IPS-NIHi11 (cell line): ENCODE measurements around the gene SFXN5.

Source experiments
- DNase-seq: peaks from one replicate; pipeline ENCODE4 v3.0.0; 2012; ENCODE audit warnings: mixed read lengths, low spot score

Gene SFXN5

DNA sequence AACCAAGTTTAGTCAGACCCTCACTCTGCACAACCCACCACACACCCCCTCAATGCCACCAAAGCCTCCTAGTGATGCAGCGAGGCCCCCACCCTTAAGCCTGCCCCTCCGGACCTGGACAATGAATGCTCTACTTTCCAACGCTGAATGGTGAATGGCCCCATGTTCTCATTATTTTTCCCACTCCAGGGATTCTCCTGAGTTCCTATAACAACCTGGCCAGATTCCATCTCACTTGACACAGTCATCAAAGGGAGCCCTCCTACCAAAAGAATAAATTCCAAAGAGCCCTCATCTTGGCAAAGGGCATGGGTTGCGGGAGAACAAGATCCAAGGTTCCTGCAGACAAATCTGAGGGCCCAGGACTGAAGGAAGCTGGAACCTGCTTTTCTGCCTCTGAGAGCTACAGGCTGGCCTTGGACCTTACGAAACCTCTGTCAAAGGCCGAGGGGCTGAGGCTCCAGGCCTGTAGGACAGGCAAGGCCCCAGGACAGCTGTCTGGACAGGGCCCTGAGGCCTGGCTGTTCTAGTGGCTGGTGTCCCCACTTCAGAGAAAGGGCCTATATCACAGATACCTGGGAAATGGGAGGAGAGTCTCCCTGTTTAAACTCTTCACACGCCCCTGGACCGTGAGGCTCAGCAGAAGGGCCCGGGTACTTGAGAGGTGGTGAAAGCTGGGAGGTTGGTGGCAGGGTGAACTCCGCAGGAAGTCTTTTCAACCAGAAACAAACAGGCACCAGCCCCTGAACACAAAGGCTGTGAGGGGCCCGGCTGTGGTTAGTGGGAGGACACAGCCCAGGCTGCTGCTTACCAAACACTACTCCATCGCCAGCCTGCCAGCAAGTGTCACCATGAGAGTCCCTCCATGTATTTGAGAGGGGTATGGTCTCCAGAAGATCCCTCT is 27.3 kb downstream of the SFXN5 start:
- DNase-seq, result no peak

DNA sequence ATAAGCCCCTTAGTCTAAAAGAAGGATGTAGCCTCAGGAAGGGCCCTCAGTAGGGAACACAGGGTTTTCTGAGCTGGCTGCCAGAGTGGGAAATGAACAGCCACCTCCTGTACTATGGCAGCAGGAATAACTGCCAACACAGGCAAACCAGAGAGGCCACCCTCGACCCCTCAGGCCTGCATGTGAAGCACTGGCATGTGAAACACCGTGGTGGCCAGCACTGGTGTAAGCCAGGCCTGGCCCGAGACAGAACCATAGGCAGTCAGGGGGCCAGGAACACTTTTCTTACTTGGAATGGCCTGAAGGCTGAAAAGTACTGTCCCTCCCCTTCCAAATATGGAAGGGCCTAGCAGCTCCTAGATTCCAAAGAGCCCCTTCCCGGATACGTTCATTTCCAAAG is 28.2 kb downstream of the SFXN5 start:
- DNase-seq, result no peak

DNA sequence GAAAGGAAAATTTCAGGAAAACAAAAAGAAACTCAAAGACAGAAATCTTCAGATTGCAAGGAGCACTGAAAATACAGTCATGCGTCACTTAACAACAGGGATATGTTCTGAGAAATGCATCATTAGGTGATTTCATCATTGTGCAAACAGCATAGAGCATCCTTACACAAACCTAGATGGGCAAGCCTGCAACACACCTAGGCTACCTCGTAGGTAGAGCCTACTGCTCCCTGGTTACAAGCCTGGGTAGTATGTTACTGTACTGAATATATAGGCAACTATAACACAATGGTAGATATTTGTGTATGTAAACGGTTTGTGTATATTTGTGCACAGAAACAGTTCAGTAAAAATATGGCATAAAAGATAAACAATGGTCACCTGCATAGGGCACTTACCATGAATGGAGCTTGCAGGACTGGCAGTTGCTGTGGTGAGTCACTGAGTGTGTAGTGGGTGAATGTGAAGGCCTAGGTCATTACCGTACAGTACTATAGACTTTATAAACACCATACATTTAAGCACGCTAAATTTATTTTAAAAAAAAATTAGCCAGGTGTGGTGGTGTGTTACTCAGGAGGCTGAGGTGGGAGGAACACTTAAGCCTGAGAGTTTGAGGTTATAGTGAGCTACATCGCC is 33.4 kb downstream of the SFXN5 start:
- no peak for DNase-seq

DNA sequence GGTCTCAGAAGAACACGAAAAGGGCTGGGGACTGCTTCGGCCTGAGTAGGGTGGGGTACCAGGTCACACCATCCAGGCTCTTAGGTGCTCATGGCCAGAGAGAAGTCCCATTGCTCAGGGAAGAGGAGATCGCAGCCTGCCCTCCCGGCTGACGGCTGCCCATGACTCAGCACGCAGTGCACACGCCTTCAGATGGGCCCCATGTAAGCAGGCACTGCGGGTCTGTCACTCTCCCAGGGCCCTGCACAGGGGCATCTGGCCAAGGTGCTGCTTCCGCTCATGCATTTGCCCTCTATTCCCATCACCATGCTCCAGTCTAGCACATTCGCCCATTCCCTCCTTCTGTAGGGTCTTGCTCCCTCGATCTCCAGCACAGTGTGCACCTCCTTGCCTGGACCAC is 34.7 kb downstream of the SFXN5 start:
- no peak for DNase-seq

DNA sequence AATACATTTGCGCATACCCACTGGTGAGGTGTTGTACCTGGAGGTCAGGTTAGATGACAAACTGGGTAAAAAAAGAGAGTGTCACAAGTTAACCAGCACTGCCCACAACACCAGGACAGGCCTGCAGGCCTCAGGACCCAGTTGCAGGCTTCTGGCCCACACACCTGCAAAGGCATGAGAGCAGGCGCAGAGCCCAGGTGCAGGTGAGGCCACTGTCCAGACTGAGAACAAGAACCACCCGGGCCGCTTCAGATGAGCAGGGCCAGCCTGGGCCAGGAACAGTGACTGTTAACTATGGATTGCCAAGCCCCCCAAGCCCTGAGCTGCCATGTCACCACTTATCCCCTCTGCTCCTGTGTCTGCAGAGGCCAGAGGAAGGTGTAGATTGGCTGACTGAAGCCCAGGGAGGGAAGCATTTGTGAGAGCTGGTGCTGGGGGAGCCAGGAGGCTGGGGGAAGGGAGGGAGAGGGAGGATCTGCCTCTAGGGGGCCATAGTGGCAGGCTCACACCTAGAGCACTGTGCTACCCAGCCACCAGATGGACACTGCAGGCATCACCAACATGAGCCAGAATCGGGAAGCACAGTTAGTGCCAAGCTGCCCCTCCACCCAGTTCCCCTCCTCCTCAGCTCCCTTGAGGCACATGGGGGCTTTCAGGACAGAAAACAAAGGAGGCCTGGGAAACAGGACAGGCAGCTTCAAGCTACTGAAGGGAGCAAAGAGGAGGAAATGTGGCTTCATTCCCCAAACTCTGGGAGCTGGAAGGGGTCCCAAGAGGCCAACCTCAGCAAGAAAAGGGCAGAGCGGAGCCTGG is 35.4 kb downstream of the SFXN5 start:
- peak; percentile 55 for DNase-seq

DNA sequence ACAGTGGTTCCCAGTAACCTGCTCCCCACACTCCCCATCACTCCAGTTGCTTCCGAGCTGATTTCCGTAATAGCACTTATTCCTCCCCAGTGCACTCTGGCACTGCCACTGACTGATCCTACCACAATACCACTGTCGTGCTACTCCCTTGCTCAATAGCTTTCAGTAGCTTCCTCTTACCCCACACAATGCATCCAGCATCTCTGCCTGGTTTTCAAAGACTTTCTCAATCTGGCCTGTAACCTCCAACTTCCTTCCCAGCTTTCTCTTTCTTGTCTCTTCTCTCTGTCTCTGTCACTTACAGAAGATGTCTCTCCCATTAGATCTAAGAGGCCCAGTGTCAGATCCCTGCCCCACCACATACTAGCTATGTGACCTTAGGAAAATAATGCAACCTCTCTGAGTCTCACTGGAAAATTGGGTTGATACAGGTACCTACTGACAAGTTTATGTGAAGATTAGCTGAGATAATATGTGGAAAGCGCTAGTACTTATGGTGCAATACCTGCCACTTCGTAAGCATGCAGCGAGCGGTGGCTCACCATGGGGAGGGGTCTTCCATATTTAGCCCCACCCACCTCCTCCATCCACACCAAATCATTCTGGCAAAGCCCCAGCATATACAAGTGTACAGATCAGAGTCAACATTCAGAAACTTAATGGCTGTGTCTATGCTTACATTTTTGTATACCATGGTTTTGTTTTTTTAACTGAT is 36.7 kb downstream of the SFXN5 start:
- DNase-seq, result no peak

DNA sequence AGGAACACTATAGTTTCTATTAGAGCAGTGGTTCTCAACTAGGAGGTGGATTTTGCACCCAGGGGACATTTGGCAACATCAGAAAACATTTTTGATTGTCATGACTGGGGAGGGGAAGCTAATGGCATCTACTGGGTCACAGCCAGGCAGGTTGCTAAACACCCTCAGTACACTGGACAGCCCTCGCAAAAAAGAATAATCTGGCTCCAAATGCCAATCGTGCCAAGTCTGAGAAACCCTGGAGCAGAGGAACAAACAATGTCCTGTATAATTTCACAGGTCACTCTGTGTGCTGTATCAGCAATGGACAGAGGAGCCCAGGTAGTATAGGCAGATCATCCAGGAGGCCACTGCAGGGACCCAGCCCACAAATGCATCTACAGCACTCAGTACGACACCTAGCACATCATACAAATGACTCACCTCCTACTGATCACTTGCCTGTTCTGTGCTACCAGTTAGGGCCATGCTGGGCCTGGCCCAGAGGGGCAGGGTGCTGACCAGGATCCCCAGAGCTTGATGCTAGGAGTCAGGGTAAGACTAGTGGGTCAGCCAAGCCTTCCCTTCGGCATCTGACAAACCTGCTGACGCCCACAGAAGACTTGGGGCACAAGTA is 37.6 kb downstream of the SFXN5 start:
- no peak for DNase-seq

DNA sequence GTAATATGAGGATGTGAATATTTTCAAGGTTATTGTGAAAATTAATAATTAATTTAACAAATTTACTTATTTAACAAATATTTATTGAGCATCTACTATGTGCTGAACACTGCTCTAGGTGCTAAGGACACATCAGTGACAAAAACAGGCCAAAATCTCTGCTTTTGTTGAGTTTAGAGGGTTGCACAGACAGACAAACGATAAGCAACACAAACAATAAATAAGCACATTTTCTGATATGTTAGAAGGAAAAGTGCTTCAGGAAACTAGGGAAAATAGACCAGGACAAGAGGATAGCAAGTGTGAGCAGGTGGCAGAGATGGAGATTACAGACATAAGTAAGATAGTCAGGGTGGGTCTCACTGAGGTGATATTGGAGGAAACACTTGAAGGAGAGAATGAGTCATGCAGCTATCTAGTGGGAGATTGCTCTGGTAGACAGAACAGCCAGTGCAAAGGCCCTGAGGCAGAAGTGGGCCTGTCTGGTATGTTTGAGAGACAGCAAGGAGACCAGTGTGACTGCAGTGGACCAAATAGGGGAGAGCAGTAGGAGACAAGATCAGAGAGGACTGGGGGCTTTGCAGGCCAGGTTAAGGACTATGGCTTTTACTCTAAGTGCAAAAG is 38.3 kb downstream of the SFXN5 start:
- DNase-seq, result no peak

DNA sequence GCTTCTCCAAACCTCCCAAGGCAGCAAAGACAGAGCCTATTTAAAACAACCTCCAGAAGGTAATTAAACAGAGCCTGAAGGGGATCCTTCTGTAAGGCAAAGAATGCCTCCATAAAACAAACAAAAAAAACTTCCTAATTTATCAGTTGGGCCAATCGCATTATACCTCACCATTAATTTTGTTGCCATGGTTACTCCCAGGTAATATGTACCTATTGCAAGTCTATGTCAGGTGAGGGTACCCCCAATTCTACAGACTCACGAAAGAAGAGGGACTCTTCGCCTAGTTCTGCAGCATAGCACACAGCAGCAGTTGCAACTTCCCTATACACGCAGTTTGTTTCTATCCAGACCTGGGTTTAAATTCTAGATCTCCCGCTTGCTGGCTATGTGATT is 38.8 kb downstream of the SFXN5 start:
- no peak for DNase-seq

DNA sequence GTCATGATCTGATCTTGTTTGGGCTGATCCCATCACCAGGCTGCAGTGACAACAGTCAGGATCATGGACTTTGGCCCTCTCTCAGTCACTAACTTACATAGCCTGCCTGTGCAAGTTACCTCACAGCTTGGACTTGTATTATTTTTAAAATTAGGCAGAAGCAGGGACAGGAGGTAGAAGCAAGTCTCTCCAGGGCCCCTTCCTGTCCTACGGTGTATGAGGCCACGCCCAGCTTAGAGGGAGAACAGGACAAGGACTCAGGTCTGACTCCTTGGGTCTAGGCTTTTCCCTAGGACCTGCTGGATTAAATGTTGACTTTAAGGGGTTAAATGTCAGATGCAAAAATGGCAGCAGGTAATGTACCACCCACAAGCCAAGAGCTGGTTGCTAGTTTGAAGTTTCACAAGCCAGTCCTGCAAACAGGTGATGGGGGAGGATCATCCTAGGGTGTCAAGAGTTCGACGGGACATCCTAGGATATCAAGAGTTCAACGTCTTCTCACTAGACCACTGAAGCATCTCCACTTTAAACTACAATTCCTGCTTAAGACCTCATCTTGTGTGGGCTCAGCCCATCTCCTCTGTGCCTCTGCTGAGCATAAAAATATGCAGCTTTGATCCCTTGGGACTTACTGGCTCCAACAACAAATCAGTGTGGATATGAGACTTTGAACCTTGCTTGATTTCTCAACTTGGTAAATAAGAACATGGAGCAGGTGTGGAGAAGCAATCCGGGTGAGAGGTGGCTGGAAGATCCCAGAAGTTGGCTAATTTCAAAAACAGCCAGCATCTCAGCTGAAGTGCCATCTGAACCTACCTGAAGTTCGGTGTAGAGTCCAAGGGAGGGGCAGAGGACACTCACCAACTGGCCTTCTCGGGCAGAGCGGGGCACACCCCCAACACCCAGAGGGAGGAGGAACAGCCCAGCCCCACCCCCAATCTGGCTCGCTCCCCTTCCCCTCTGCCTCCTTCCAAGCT is 39.5 kb downstream of the SFXN5 start:
- DNase-seq, result no peak

DNA sequence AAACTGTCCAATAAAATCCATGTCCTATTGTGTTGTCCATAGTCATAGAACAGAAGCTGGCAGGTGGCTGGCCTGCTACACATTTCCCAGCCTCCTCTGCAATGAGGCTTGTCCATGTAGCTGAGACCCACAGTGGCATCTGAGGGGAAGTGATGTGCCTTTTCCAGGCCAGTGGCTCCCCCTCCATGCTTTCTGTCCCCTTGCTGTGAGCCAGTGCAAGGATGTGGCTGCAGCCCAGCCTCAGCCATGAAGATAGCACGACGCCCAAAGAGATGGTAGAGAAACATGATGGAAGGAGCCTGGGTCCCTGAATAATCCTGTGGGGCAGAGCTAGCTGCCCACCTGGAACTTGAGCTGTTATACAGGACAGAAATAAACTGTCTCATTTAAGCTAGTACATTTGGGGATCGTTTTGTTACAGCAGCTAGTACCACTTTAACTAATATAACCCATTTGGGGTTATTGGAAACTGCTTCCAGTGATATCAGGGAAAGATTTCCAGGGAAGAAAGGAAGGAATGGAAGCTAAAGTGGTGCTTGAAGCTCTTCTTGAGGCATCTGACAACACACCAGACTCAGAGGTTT is 40.3 kb downstream of the SFXN5 start:
- no peak for DNase-seq

DNA sequence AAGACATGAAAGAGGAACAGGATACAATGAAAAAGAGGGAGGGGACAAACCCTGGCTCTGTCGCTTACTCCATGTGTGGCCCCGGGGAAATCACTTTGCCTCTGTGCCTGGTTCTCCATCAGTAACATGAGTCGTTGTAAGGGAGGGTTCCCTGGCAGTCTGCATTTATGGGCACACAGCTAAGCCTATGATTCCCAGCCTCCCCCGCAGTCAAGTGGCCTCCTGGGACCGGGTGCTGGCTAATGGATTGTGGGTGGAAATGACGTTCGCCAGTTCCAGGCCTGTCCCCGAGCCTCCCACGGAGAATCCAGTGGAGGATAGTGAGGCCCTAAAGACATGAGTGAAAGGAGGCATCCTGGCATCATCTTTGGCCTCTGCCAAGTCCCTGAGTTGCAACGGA is 42.7 kb downstream of the SFXN5 start:
- no peak for DNase-seq

DNA sequence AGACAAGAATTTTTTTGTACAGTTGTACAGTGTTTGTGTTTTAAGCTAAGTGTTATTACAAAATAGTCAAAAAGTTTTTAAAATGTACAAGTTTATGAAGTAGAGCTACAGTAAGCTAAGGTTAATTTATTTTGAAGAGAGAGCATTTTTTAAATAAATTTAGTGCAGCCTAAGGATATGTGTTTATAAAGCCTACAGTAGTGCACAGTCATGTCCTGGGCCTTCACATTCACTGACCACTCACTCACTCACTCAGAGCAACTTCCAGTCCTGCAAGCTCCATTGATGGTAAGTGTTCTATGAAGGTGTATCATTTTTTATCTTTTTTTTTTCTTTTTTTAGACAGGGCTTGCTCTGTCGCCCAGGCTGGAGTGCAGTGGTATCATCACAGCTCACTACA is 44.2 kb downstream of the SFXN5 start:
- no peak for DNase-seq

DNA sequence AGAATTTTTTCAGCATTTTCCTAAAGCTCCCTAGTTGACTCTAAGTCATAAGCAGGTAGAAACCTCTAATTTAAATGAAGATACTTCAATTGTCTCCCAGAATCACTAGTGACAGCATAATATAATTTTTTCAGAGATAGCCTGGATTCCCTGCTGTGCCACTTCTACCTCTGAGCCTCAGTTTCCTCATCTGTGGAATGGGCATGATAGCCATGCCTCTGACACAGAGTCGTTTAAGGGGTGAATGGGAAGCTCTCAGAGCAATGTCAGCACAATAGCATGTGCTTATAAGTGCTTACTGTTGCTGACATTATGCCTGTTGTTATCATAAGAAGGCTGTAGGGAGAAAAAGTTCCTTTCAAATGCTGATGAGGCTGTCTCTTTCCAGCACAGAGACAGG is 48.0 kb downstream of the SFXN5 start:
- DNase-seq, result no peak

DNA sequence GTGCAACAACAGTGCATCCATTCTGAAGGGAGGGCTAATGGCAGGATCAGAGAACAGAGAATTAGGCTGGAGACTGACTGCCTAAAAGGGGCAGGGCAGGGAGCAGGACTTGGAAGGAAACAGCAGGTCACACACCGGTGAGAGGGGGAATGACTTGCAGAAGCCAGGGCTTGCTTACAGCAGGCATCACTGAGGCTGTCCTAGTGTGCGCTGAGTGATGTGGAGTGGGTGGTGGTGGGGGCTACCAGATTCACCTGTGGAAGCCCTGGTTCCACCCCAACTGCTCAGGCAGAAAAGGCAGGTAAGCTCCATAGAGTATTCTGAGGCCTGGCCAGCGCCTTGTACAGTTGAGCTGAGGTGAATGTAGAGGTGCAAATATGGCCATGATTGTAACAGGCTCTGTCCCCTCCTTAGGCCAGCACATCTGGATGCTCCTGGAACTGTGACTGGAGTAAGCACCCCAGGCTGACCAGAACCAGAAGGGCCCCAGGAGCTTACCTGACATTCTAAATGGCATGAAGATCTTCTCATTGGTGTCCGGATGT is 49.4 kb downstream of the SFXN5 start:
- DNase-seq, result no peak

DNA sequence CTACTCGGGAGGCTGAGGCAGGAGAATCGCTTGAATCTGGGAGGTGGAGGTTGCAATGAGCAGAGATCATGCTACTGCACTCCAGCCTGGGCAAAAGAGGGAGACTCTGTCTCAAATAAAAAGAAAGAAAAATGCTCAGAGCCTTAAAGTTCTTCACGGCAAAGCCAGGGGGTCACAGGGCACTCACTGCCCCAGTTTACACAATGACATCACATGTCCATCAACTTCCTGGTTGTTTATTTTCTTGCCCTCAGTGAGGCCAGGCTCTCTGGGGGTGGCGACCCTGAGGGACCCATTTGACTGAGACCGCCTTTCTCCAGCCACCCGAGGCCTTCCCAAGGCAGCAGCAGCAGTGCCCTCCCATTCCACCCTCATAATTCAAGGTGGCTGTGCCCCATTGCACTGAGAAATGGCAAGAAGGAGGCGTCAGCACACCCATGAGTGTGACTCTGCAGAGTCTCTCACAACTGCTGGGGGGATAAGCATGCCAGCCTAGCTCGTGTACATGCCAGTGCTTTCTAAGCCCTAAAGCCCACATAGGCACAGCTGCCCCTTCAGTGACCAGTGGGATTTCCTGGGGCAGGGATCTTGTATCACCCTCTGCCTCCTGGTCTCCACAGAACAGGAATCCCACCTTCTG is 50.0 kb downstream of the SFXN5 start:
- DNase-seq, result no peak

DNA sequence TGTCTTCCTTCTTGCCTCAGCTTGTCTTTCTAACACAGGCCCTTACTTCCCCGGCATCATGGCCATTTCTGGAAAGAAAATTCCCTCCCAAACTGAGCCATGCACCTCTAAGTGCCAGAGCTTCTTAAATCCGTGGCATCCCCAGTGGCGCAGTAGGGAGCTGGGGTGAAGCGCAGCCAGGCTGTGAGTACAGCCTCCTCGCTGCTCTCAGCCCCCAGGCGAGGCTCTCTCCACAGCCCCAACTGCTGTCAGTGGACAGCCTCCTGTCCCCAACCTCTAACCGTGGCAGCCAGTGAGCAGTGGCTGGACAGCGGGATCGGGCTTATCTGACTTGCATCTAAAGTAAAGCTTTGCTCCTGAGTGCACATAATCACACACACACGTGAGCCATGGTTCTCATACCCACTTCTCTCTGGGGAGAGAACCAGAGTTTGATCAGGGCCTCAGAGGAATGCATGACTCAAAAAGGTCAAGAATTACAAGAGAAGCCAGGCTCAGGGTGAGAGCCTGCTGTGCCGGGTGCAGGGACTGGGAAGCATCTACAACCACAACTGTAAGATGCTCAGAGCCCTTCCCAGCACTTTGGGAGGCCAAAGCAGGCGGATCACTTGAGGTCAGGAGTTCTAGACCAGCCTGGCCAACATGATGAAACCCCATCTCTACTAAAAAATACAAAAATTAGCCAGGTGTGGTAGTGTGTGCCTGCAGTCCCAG is 50.7 kb downstream of the SFXN5 start:
- DNase-seq, result no peak

DNA sequence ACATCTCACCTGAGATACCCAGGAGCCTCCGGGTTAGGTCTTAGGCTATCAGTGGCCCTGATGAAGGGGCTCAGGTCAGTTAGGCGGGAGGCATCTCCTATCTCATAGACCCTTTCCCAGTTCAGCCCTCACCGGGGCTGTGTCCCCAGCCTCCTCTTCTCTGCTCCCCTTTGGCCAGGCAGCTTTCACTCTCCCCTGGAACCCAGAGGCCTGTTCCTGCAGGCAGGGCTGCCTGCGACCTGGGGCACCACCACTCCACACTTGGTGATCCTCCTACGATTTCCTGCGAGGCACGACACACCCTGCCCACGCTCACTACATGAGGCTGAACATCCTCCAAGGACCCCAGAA is 51.2 kb downstream of the SFXN5 start:
- DNase-seq, result no peak
